Upper lobe of left lung (tissue), 4 donors: ENCODE data around the gene CLNK.

Experiments used
- CTCF ChIP-seq, 6 experiments: fragments of 450-650 bp in 4 of 6; fragments of 200-600 bp in 2 of 6; sonication (generic) in 2 of 6; IDR thresholded peaks; one replicate each; pipeline ENCODE4 v1.5.1; 2016 to 2019; ENCODE audit warnings: antibody characterized with exemption in 6 of 6
- EP300 ChIP-seq, 4 donors: sonication (generic); formaldehyde crosslinking; IDR thresholded peaks; one replicate each; pipeline ENCODE4 v1.5.1; 2017; ENCODE audit warnings: antibody characterized with exemption in 4 of 4, control low read depth in 2 of 4
- POLR2AphosphoS5 ChIP-seq, 2 donors: sonication (generic); formaldehyde crosslinking; IDR thresholded peaks; one replicate each; pipeline ENCODE4 v1.5.1; 2017; ENCODE audit warnings: antibody characterized with exemption in 2 of 2

GRCh38 chr4:10715696-10716095 is 31.1 kb upstream of the CLNK start:
- no peak for TF ChIP-seq CTCF (IDR thresholded peaks at IDR 0.05)
- no peak for TF ChIP-seq EP300 (IDR thresholded peaks at IDR 0.05)
- TF ChIP-seq POLR2AphosphoS5 (IDR thresholded peaks at IDR 0.05): no peak
